ENCODE data around the gene SLC26A2.

DNA sequence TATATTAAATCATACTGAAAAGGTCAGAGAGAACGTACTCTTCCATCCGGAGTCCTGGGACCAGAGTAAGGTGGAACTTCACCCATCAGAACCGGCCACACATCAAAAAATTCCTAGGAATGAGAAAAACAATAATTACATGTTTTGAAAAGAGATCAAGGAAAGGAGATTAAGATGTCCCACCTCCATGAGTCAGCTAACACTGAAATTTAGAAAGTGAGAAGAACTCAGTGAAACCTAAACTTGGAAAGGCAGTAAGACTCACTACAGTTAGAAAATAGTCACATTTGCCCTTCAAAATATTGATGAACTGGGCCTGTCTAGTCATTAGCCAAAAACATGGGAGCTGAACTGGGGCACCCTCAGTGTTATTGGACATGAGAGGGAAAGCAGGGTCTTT, 39.0 kb upstream of the SLC26A2 start:
- no peak for TF ChIP-seq POLR2A (IDR thresholded peaks at IDR 0.05)
- TF ChIP-seq, protein P1, sequence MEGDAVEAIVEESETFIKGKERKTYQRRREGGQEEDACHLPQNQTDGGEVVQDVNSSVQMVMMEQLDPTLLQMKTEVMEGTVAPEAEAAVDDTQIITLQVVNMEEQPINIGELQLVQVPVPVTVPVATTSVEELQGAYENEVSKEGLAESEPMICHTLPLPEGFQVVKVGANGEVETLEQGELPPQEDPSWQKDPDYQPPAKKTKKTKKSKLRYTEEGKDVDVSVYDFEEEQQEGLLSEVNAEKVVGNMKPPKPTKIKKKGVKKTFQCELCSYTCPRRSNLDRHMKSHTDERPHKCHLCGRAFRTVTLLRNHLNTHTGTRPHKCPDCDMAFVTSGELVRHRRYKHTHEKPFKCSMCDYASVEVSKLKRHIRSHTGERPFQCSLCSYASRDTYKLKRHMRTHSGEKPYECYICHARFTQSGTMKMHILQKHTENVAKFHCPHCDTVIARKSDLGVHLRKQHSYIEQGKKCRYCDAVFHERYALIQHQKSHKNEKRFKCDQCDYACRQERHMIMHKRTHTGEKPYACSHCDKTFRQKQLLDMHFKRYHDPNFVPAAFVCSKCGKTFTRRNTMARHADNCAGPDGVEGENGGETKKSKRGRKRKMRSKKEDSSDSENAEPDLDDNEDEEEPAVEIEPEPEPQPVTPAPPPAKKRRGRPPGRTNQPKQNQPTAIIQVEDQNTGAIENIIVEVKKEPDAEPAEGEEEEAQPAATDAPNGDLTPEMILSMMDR (IDR thresholded peaks at IDR 0.05 in 4 of 5, conservative IDR thresholded peaks at IDR 0.05 in 1 of 5), result no peak
